ENCODE results near the gene OTOS. TPM values are rescaled to one million over a fixed set of nuclear protein-coding genes. Genes with fewer than 3 reads are reported as not detected.

Gene OTOS
- total RNA-seq, 4 donors from 2014 or later = not detected

DNA sequence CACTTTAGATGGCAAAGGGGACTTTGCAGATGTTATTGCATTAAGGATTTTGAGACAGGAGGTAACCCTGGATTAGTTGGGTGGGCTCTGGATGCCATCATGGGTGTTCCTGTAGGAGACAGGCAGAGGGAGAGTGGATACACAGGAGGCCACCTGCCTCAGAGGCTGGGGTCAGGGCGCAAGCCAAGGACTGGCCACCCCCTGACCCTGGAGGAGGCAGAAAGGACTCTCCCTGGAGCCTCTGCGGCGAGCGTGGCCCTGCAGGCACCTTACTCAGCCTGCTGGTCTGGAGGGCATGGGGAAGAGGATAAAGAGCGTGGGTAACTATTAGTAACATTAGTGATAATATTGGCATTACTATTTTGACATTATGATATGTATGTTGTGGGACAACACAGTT lies 21.6 kb upstream of the OTOS start:
- Histone ChIP-seq H3K9me3 (no peaks in the 10 kb centered on the region), H3K36me3 (no peaks in the 10 kb centered on the region), H3K4me3 (no peak overlapping the region), H3K27me3 (no peaks in the 10 kb centered on the region), H3K4me1 (no peaks in the 10 kb centered on the region), H3K27ac (no peak overlapping the region)
- intact Hi-C loops (cut with DNase I; ENCODE audit: low total_unique reads) = no loop called here
- ATAC-seq (no peak), DNase-seq (no peak)
- TF ChIP-seq CTCF (IDR thresholded peaks at IDR 0.05 in 4 of 5, conservative IDR thresholded peaks at IDR 0.05 in 1 of 5) = no peak
- TF ChIP-seq POLR2A (IDR thresholded peaks at IDR 0.05) = no peak
- in situ Hi-C loops (cut with MboI; ENCODE audit: low sequenced_read_pairs in 4 of 4) = no loop called here

GRCh38 chr2:240161087-240161750 lies 20.8 kb upstream of the OTOS start:
- no peak for TF ChIP-seq POLR2A (IDR thresholded peaks at IDR 0.05)
- no peak for TF ChIP-seq CTCF (IDR thresholded peaks at IDR 0.05 in 4 of 5, conservative IDR thresholded peaks at IDR 0.05 in 1 of 5)
- H3K4me1 ChIP-seq = no peaks in the 10 kb centered on the region
- H3K9me3 ChIP-seq = no peaks in the 10 kb centered on the region
- no peaks in the 10 kb centered on the region for H3K27me3 ChIP-seq
- DNase-seq (no peak), ATAC-seq (no peak)
- no peaks in the 10 kb centered on the region for H3K36me3 ChIP-seq
- no peak overlapping the region for H3K4me3 ChIP-seq
- no peak overlapping the region for H3K27ac ChIP-seq
- in situ Hi-C loops (cut with MboI; ENCODE audit: low sequenced_read_pairs in 4 of 4) = no loop called here
- intact Hi-C loops (cut with DNase I; ENCODE audit: low total_unique reads) = no loop called here

- TF ChIP-seq POLR2A (IDR thresholded peaks at IDR 0.05) (no peak), CTCF (IDR thresholded peaks at IDR 0.05 in 4 of 5, conservative IDR thresholded peaks at IDR 0.05 in 1 of 5) (no peak)
- Histone ChIP-seq H3K4me3 (no peak overlapping the region), H3K36me3 (no peaks in the 10 kb centered on the region), H3K27ac (no peak overlapping the region), H3K27me3 (no peaks in the 10 kb centered on the region), H3K9me3 (no peaks in the 10 kb centered on the region), H3K4me1 (no peaks in the 10 kb centered on the region)
- intact Hi-C loops (cut with DNase I; ENCODE audit: low total_unique reads) = no loop called here
- DNase-seq (no peak), ATAC-seq (no peak)
- in situ Hi-C loops (cut with MboI; ENCODE audit: low sequenced_read_pairs in 4 of 4) = no loop called here
Observed at GRCh38 chr2:240160291-240161086, 20.0 kb upstream of the OTOS start.

- no peak overlapping the region for H3K27ac ChIP-seq
- DNase-seq = no peak
- no peaks in the 10 kb centered on the region for H3K4me1 ChIP-seq
- no peak overlapping the region for H3K4me3 ChIP-seq
- TF ChIP-seq POLR2A (IDR thresholded peaks at IDR 0.05) = no peak
- no peak for ATAC-seq
- intact Hi-C loops (cut with DNase I; ENCODE audit: low total_unique reads) = no loop called here
- no peaks in the 10 kb centered on the region for H3K36me3 ChIP-seq
- H3K9me3 ChIP-seq = no peaks in the 10 kb centered on the region
- in situ Hi-C loops (cut with MboI; ENCODE audit: low sequenced_read_pairs in 4 of 4) = no loop called here
- H3K27me3 ChIP-seq = no peaks in the 10 kb centered on the region
Observed at GRCh38 chr2:240159251-240159839, 18.9 kb upstream of the OTOS start.

DNA sequence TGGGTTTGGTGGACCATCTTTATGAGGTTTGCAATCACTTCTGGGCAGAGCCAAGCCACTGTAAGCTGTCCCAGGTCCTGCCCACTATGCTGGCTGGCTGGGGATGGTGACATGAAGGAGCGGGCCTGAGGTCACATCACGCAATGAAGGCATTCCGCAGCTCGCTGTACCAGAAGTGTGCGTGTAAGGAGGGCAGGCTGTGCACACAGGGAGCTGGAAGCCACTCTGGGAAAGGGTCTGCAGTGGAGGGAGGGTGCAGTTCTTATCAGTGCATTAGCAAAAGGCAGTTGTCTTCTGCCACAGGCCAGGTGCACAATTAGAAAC lies 16.7 kb upstream of the OTOS start:
- no peaks in the 10 kb centered on the region for H3K4me1 ChIP-seq
- ATAC-seq = no peak
- H3K27me3 ChIP-seq = no peaks in the 10 kb centered on the region
- H3K9me3 ChIP-seq = no peaks in the 10 kb centered on the region
- no peak overlapping the region for H3K4me3 ChIP-seq
- no peak for TF ChIP-seq CTCF (IDR thresholded peaks at IDR 0.05 in 4 of 5, conservative IDR thresholded peaks at IDR 0.05 in 1 of 5)
- TF ChIP-seq POLR2A (IDR thresholded peaks at IDR 0.05) = no peak
- intact Hi-C loops (cut with DNase I; ENCODE audit: low total_unique reads) = no loop called here
- H3K36me3 ChIP-seq = no peaks in the 10 kb centered on the region
- in situ Hi-C loops (cut with MboI; ENCODE audit: low sequenced_read_pairs in 4 of 4) = no loop called here
- DNase-seq = no peak
- H3K27ac ChIP-seq = no peak overlapping the region

All from gastrocnemius medialis (tissue), 4 donors.